ENCODE results near the gene TFB2M.
"Not testable (repeated sequence)": the region's sequence is repeated elsewhere in the genome, so short reads cannot be mapped to it uniquely, and the experiment has no call there.

GRCh38 chr1:246560833-246561232, 5.2 kb downstream of the TFB2M start:
- not testable (repeated sequence) for TF ChIP-seq POLR2A, TAF1 (IDR thresholded peaks at IDR 0.05; ENCODE audit: low read depth, low read length)

All from GM12891 (cell line).